Muscle layer of colon (tissue), 2 donors: Measurements from ENCODE around the gene RPRD1B.

Experiments
- H3K27ac ChIP-seq: one replicate; pipeline ENCODE4 v1.7.0; 2013; ENCODE audit warnings: low read depth, mild to moderate bottlenecking, low read length, moderate library complexity
- H3K27me3 ChIP-seq, 2 donors: one replicate each; pipeline ENCODE4 v1.7.0; 2013; ENCODE audit warnings: low read length in 2 of 2, mild to moderate bottlenecking in 2 of 2; ENCODE audit not compliant: insufficient read depth in 2 of 2, control insufficient read depth in 1 of 2
- H3K36me3 ChIP-seq: one replicate; pipeline ENCODE4 v1.7.0; 2013; ENCODE audit warnings: mild to moderate bottlenecking, low read length; ENCODE audit not compliant: insufficient read depth
- H3K4me1 ChIP-seq: one replicate; pipeline ENCODE4 v1.7.0; 2013; ENCODE audit warnings: mild to moderate bottlenecking, low read length; ENCODE audit not compliant: insufficient read depth
- H3K4me3 ChIP-seq, 2 donors: one replicate each; pipeline ENCODE4 v1.7.0; 2013; ENCODE audit warnings: low read length in 2 of 2, low read depth in 1 of 2, mild to moderate bottlenecking in 1 of 2, moderate library complexity in 1 of 2
- H3K9ac ChIP-seq: one replicate; pipeline ENCODE4 v1.7.0; 2013; ENCODE audit warnings: low read length
- H3K9me3 ChIP-seq: one replicate; pipeline ENCODE4 v1.7.0; 2013; ENCODE audit warnings: mild to moderate bottlenecking, low read length
- donor health status: abdominal sarcoma.
- donor health status: Adenocarcinoma of cecum.

The RPRD1B gene

DNA sequence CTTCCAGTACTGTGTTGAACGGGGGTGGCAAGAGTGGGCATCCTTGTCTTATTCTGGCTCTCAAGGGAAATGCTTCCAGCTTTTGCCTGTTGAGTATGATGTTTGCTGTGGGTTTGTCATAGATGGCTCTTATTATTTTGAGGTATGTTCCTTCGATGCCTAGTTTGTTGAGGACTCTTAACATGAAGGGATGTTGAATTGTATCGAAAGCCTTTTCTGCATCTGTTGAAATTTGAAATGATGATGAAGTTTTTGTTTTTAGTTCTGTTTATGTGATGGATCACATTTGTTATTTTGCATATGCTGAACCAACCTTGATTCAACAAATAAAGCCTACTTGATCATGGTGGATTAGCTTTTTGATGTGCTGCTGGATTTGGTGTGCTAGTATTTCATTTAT lies 48.0 kb downstream of the RPRD1B start:
- Histone ChIP-seq H3K4me3 (no peak overlapping the region), H3K9me3 (no peaks in the 10 kb centered on the region), H3K9ac (no peak overlapping the region), H3K27ac (no peak overlapping the region), H3K36me3 (peaks cover 9% of the 10 kb centered on the region), H3K27me3 (no peaks in the 10 kb centered on the region), H3K4me1 (peaks cover 33% of the 10 kb centered on the region)

DNA sequence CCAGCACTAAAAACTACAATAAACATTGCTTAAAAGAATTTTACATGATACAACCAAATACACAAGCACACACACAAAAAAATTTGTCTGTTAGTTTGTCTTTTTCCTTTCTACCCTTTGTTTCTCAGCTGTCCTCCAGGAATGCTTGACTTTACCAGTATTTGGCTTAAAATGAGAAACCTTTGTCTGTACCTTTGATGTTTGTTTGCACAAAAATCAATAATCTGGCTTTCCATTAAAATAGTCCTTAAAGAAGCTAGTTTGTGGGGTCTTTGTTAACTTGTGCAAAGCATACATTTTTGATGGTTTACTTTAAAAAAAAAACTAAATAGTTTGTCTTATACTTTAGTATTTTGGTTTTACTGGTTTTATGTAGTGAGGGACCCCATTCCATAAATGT lies 49.3 kb downstream of the RPRD1B start:
- Histone ChIP-seq H3K36me3 (peaks cover 10% of the 10 kb centered on the region), H3K9ac (no peak overlapping the region), H3K27ac (peak overlapping the region; percentile 45), H3K4me3 (no peak overlapping the region), H3K9me3 (no peaks in the 10 kb centered on the region), H3K27me3 (no peaks in the 10 kb centered on the region), H3K4me1 (peaks cover 47% of the 10 kb centered on the region)

DNA sequence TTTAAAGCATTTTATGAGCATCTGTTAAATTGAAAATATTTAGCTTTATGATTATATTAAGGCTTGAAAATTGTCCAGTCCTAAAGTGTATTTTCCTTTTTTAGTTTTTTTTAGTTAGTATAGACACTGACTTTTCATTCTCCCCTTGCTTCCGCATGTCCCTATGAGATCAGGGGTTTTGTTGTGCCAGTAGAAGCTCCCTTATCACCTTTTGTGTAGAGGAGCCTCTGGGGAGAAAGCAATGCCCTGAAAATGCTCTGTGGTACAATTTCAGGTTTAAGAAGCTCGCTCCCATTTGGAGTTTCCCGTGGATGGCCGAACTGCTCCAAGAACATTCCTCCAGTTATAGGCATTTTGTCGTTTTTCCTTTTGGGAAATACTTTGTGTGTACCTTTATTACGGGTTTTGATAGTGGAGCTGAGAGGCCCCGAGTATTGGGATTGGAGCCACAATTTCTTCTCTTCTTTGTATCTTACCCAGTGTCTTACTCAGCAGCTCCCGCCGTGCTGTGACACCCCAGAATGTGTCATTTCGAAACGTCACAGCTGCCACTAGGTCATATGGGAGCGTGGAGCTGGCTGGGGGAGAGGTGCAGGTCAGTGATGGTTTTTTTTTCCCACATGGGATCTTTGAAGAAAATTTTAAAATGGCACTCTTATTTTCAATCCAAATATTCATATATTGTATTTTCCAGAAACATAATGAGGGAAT lies 49.9 kb downstream of the RPRD1B start:
- H3K36me3 ChIP-seq: peaks cover 15% of the 10 kb centered on the region
- peaks cover 50% of the 10 kb centered on the region for H3K4me1 ChIP-seq
- H3K27ac ChIP-seq: peak overlapping the region; percentile 84
- H3K4me3 ChIP-seq: no peak overlapping the region
- H3K9ac ChIP-seq: peak overlapping the region; percentile 10
- H3K9me3 ChIP-seq: no peaks in the 10 kb centered on the region
- H3K27me3 ChIP-seq: no peaks in the 10 kb centered on the region

DNA sequence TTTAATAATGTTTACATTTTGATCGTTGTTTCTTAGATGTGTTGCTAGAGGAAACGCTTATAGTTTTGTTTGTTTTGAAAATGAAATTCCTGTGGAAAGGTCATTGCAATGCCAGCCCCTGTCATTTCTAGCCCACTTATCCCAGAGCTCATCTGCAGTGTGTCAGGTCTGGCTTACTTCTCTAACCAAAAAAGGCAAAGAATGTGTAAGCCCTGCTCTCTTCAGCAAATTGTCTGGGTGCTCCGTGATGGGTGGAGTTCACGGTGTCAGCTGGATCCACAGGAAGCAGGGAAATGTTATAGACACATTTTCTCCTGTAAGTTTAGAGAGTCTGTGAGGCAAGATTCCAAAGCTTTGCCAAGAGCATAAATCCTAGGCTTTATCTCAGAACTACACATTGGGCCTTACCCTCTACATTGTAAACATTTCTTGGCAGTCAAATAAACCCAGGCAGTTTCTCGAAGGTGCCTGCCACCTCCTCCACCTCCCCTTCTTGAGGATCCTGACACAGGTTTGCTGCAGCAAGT lies 50.9 kb downstream of the RPRD1B start:
- Histone ChIP-seq H3K9ac (no peak overlapping the region), H3K4me3 (no peak overlapping the region), H3K4me1 (peaks cover 50% of the 10 kb centered on the region), H3K27me3 (no peaks in the 10 kb centered on the region), H3K9me3 (no peaks in the 10 kb centered on the region), H3K27ac (peak overlapping the region; percentile 84), H3K36me3 (peaks cover 19% of the 10 kb centered on the region)

DNA sequence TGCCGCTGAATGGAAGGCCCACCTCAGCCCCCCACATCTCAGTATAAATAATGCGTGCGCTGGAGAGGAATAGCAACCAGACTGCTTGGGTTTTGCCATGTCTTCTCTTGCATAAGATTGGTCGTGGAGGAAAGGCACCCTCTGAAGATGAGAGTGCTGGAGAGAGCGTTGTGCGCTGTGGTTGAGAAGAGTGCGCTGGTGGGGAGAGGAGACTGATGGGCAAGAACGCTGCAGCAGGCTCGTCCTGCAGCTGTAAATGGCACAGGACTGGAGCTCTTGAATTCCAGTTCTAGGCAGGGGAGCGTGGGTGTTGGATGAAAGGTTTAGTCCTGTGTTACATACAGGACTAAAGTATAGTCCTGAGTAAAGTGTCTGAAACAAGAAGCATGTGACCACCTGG lies 51.5 kb downstream of the RPRD1B start:
- no peaks in the 10 kb centered on the region for H3K9me3 ChIP-seq
- no peaks in the 10 kb centered on the region for H3K27me3 ChIP-seq
- no peak overlapping the region for H3K9ac ChIP-seq
- H3K27ac ChIP-seq: peak overlapping the region; percentile 84
- H3K4me1 ChIP-seq: peaks cover 50% of the 10 kb centered on the region
- H3K4me3 ChIP-seq: no peak overlapping the region
- H3K36me3 ChIP-seq: peaks cover 24% of the 10 kb centered on the region

DNA sequence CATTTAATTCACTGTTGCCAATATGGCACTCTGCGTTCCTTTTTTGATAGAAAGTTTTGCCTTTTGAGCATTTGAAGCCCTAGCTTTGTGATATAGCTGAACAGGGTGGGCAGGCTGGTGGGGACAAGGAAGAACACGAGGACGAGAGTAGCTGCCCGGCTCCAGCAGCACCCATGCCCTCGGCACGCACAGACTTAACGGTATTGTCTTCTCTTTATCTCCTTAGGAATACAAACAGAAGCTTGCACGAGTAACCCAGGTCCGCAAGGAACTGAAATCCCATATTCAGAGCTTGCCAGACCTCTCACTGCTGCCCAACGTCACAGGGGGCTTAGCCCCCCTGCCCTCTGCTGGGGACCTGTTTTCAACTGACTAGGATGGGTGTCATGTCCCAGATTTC lies 56.0 kb downstream of the RPRD1B start:
- Histone ChIP-seq H3K4me3 (no peak overlapping the region), H3K9ac (no peak overlapping the region), H3K27ac (no peak overlapping the region), H3K4me1 (peaks cover 54% of the 10 kb centered on the region), H3K27me3 (no peaks in the 10 kb centered on the region), H3K9me3 (no peaks in the 10 kb centered on the region), H3K36me3 (peaks cover 34% of the 10 kb centered on the region)

DNA sequence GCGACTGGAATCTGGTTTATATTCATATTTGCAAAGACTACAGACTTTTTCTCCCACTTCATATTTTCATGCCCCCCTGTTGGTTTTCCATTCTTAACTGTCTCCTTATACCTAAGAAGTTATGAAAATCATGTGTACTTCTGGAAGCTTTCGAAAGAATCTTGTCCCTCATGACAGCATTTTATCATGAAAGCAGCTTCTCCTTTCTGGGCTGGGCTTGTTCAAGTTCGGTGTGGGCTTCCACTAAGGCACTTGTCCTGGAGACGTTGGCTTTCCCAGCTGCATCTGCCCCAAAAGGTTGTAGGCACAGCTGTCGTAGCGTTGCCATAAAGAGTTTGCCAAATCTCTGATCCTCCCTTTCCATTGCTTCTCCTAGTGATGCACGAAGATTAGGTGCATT lies 56.5 kb downstream of the RPRD1B start:
- Histone ChIP-seq H3K4me3 (no peak overlapping the region), H3K27me3 (no peaks in the 10 kb centered on the region), H3K9ac (no peak overlapping the region), H3K9me3 (no peaks in the 10 kb centered on the region), H3K36me3 (peaks cover 34% of the 10 kb centered on the region), H3K4me1 (peaks cover 51% of the 10 kb centered on the region), H3K27ac (peak overlapping the region; percentile 15)

DNA sequence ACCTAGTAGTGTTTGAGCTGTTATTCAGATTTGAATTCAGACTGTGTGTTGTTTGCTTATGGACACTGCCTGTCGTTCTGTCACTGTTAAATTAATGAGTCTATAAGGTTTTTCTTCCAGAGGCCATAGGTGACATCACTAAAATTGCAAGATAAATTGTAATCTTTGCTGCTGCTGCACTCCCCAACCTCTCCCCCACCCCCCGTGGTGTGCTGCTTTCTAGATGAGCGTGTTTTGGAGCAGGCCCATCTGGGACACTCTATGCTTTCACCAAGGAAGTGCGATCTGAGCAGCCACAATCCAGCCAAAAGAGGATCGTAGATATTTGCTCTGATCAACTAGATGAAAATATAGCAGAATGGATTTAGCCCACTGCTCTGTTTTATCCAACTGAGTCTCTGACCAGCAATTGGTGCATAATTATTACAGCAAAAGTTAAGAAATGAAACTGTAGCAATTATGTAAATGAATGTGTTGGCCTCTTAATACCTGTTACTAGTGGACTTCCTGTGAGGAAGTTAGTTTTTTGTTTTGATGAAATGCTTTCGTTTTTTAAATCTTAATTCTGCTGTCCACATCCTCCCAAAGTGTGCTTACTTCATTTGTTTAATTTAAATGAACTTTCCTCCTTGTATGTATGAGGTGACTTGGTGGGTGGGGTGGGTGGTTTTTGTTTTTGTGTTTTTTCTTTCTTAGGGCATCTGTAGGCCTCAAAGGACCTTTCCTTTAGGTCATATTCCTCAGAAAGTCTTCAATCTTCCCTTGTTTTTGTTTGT lies 58.1 kb downstream of the RPRD1B start:
- H3K27me3 ChIP-seq: no peaks in the 10 kb centered on the region
- H3K9ac ChIP-seq: no peak overlapping the region
- H3K4me3 ChIP-seq: no peak overlapping the region
- peaks cover 34% of the 10 kb centered on the region for H3K36me3 ChIP-seq
- no peaks in the 10 kb centered on the region for H3K9me3 ChIP-seq
- H3K4me1 ChIP-seq: peaks cover 41% of the 10 kb centered on the region
- H3K27ac ChIP-seq: no peak overlapping the region

DNA sequence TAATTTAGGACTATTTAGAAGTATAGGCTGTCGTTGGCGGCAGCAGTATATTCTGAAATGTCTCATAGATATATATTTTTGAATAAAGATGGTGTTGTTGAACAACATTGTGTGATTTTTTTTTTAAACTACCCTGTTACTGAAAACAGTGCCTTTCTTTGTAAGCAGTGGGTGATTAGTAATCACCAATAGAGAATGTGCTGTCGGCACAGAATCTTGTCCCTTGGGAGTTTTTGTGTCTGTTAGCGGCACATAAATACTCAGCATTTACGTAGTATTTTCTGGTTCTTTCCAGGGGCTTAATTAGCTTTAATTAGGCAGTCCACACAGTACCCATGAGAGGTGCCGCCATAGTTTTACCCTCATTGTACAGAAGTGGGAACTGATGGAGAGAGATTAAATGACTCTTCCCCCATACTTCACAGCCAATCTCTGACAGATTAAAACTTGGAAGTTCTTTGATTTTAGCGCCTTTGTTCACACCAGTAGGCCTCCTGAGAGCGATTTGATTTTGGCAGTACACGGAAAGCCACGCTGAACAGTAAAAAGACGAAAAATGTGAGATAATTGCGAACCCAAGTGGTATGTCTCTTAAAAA lies 58.8 kb downstream of the RPRD1B start:
- H3K9ac ChIP-seq: no peak overlapping the region
- H3K27me3 ChIP-seq: no peaks in the 10 kb centered on the region
- H3K4me3 ChIP-seq: no peak overlapping the region
- H3K27ac ChIP-seq: no peak overlapping the region
- H3K36me3 ChIP-seq: peaks cover 29% of the 10 kb centered on the region
- H3K9me3 ChIP-seq: no peaks in the 10 kb centered on the region
- H3K4me1 ChIP-seq: peaks cover 34% of the 10 kb centered on the region

DNA sequence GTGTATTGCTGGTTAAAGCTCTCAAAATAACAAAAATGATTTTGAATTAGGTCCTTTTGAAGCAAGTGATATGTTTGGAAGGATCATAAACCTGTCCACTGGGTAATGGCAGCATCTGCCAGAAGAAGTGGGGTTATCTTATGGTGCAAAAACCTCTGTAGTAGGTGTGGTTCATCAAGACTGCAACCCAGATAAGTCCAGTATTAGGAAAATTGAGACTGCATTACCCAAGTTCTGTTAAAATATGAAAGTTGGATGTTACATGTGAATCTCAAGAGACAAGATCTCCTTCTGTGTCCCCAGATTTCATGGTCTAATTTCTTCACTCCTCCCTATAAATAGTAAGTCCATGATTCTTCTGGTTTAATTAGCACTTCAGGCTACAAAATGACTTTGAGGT lies 59.4 kb downstream of the RPRD1B start:
- no peaks in the 10 kb centered on the region for H3K9me3 ChIP-seq
- no peak overlapping the region for H3K9ac ChIP-seq
- H3K27ac ChIP-seq: no peak overlapping the region
- peaks cover 28% of the 10 kb centered on the region for H3K4me1 ChIP-seq
- no peaks in the 10 kb centered on the region for H3K27me3 ChIP-seq
- H3K36me3 ChIP-seq: peaks cover 24% of the 10 kb centered on the region
- H3K4me3 ChIP-seq: no peak overlapping the region

DNA sequence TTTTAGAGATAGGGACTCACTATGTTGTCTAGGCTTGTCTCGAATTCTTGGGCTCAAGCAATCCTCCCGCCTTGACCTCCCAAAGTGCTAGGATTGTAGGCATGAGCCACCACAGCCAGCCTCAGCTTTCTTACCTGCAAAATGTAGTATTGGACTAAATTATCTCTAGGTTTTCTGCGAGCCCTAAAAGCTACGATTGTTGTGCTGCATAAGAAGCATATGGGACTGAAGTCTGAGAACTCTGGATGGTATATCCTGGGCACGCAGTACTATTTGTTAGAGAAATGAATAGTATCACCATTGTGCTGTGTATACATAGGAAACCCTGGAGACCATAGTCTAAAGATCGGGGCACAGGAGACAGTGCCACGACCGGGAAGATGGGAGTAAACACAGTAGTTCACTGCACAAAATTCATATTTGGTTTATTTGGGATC lies 60.1 kb downstream of the RPRD1B start:
- Histone ChIP-seq H3K9me3 (no peaks in the 10 kb centered on the region), H3K4me3 (no peak overlapping the region), H3K27ac (no peak overlapping the region), H3K27me3 (no peaks in the 10 kb centered on the region), H3K4me1 (peaks cover 25% of the 10 kb centered on the region), H3K36me3 (peaks cover 17% of the 10 kb centered on the region), H3K9ac (no peak overlapping the region)
